Renal pelvis (tissue), 4 donors: ENCODE results near the gene TEX51. TPM values are rescaled to one million over a fixed set of nuclear protein-coding genes. Genes with fewer than 3 reads are reported as not detected.

Experiments
- DNase-seq: peaks from one replicate; pipeline ENCODE4 v3.0.0-alpha.2; 2013
- polyA plus RNA-seq, 3 donors: library from polyadenylated mRNA; unstranded; fragments of 120-200 nt; gene quantifications; one replicate each; pipeline ENCODE4 v1.2.1, GENCODE V29; 2013; ENCODE audit not compliant: insufficient read length in 3 of 3

Gene TEX51
- polyA plus RNA-seq, 3 donors = 0.11 TPM; not detected in 2

- no peak for DNase-seq
These were observed 20.1 kb upstream of the TEX51 start for GRCh38 chr2:126878601-126879000.

DNA sequence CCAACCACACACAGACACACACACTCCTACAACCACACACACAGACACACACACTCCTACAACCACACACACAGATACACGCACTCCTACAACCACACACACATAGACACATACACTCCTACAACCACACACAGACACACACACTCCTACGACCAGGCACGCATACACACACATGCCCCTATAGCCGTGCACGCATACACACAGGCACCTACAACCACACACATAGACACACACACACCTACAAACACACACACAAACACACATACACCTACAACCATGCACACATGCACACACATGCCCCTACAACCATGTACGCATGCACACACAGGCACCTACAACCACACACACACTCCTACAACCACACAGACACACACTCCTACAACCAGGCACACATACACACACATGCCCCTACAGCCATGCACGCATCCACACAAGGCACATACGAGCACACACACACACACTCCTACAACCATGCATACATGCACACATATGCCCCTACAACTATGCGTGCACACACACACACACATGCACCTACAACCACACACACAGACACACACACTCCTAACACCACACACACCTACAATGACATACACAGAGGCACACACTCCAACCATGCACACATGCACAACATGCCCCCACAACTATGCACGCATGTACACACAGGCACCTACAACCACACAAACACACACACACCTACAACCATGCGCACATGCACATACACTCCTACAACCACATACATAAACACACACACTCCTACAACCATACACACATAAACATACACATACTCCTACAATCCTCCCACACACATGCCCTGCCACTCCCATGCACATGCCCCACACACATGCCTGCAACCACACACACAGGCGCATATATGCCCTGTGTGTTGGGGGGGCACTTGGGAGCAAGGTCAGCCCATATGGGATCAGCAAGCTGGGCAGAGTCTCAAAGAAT, 19.1 kb upstream of the TEX51 start:
- DNase-seq = no peak

- DNase-seq = no peak
These were observed 18.4 kb upstream of the TEX51 start for GRCh38 chr2:126880324-126880723.

- no peak for DNase-seq
These were observed 17.9 kb upstream of the TEX51 start for GRCh38 chr2:126880817-126881216.

GRCh38 chr2:126881591-126881990, 17.1 kb upstream of the TEX51 start:
- no peak for DNase-seq

DNA sequence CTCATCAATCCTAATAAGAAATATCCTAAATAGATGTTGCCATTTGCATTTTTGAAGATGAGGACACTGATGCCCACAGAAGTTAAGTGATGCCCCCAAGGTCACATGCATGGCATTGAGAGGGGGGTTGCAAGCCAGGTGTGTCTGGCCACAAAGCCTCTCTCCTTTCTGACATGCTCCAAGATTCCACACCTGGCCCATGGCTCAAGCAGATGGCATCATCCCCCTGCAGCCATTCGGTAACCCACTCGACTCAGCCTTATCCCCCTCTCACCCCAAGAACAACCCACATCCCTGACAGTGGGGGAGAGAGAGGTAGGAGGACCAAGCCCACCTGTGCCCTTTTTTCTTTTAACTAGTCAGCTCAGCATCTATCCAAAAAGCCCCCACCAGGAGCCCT, 16.5 kb upstream of the TEX51 start:
- DNase-seq = no peak

- DNase-seq = no peak
These were observed 15.7 kb upstream of the TEX51 start for GRCh38 chr2:126882736-126883665.

DNA sequence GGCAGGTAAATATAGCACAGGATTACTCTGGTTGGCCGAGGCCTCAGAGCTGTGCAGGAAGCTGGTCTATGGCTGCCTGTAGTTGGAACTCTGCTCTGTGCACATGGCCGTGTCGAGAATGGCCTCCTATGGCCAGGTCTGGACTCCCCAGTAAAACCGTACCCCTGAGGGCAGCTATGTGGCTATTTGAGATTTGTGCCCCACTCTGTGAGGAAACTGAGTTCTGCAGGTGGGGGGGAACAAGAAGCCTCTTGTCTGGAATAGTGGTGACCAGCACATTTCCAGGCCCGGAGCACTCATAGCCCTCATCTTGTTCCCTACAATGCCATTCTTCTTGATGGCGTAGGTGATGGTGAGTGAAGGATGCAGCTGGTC, 15.0 kb upstream of the TEX51 start:
- no peak for DNase-seq

DNA sequence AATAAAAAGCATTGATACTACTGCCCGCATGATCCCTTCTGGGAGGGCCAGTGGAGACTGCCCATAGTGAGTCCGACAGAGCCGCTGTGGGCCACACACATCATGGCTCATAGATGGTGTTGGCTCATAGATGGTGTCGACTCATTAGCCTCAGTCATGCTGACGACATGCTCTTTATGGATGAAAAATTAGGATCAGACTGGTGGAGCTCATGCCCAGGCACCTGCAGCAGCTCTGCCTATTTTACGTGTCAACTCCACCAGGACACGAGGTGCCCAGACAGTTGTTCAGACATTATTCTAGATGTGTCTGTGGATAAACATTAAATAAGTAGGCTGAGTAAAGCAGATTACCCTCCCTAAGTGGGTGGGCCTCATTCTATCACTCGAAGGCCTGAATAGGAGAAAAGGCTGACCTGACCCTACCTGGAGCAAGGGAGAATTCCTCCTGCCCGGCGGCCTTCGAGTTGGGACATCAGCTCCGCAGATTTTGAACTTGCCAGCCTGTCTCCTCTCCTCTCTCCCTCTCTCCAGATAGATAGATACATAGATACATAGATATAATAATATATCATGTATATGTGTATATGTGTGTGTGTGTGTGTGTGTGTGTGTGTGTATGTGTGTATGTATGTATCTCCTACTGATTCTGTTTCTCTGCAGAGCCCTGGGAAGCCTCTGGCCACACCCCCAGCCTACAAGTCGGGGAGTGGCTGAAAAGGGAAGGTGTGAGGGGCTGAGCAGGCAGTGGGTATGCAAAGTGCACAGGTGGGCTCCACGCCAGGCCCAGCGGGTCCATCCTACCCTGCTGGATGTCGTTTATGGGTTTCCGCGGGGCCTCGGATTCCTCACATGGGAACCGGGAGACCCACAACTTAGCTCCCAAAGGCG, 13.6 kb upstream of the TEX51 start:
- no peak for DNase-seq

DNA sequence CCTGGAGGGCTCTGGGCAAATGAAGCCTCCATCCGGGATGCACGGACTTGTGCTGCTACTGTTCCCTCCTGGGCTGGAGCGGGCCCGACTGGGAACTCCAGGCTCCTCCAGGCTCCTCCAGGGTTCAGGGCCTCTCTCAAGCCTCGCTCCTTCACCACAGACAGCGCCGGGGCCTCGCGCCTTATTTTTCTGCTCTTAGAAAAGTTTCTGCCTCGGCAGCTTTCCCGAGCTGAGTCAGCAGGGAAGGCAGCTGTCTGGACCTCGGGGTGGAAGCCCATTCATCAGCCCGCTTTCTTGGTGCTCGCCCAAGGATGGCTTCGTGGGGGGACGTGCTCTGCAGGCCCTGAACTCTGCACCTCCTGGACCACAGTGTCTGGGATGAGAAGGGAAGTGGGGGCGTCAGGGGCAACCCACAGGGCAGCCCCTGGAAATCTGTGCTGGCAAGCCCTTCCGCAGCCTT, 12.9 kb upstream of the TEX51 start:
- DNase-seq = no peak

DNA sequence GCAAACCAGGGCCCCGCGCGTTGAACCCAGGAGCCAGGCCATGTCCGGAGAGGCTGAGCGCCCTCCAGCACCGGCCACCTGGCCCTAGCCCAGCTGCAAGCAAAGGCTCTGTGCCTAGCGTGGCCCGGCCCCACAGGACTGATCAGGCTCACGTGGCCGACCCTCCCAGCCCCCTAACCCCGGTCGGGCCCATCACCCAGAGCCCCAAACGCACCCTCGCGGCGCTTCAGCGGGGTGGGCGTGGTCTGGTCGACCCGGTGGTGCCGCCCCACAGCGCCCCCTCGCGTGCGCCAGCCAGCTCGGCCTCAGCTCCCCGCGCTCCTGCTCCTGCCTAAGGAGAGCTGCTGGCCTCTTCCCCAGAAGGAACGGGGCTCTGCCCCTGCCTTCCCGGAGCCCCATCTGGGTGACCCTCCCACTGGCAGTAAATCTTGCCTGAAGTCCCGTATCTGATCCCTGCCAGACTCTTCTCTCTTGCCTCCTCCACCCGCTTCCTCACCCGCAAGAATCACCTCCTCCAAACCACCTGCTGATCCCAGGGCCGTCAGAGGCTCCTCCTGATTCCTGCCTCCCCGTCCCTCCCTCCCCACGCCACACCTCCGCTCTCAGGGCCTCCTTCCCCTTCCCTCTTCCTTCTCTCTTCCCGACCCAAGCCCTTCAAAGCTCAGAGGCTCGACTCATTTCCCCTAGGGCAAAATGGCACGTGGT, 12.3 kb upstream of the TEX51 start:
- peak; percentile 69 for DNase-seq

GRCh38 chr2:126886916-126887280, 11.8 kb upstream of the TEX51 start:
- DNase-seq = no peak

GRCh38 chr2:126887506-126887905, 11.2 kb upstream of the TEX51 start:
- no peak for DNase-seq

DNA sequence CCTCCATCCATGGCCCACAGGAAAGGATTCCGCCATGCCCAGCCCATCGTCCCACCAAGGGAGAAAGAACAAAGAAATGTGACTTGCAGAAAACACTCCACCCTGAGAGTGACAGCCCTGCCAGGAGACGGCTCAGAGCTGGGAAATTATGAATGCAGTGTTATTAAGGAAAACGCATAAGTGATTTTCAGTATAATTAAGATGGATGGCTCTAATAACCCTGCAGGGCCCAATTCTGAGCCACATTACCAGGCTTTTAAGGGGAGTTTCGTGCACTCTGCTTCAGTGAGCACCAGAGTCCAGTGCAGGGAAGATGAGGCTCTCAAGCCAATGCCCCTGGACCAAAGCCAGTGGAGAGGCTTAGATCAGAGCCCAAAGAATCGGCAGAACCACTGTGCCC, 10.6 kb upstream of the TEX51 start:
- DNase-seq = no peak

DNA sequence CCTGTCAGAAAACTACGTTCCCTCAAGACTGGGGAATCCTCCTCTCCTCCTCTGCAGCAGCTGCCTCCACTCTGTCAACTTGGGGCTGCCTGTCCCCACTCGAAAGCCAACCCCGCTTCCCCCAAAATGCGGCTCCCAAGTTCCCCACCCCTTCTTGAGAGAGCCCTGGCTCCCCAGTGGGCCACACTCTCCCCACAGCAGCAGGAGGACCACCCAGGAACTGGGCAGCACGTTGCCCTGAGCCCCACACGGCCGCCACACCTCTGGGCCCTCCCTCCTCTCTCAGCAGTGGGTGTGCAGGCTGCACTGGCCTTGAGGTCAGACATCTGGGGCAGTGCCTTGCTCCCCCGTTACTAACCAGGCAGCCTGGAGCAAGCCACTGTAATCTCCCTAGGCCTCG, 9.6 kb upstream of the TEX51 start:
- no peak for DNase-seq

GRCh38 chr2:126889496-126890135, 9.1 kb upstream of the TEX51 start:
- DNase-seq = no peak

DNA sequence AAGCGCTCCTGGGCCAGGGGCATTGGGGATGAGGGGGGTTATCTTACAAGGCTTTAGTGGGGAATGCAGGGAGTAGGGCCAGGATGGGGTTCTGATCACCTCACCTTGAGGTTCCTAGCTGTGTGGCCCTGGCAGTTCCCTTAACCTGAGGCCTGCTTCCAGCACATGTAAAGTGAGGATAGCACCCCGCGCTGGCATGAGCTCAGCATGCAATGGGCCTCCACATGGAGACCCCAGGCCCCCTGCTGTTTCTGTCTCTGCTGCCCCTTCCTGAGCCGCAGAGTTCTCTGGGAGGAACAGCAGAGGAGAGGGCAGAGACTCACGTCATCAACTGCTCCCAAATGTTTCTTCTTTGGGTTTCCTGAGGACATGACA, 8.6 kb upstream of the TEX51 start:
- DNase-seq = no peak

GRCh38 chr2:126890551-126891450, 7.9 kb upstream of the TEX51 start:
- no peak for DNase-seq

GRCh38 chr2:126891681-126892500, 6.8 kb upstream of the TEX51 start:
- DNase-seq = no peak
